Activated CD4-positive, alpha-beta T cell treated with anti-CD3 and anti-CD28 coated beads, Interleukin-2, amount 50 U/mL, for 48 hours (primary cell): Measurements from ENCODE around the gene COBL.

Experiments
- DNase-seq, 2 experiments: peaks; one replicate each; pipeline ENCODE4 v3.0.0-alpha.2; 2020

COBL gene

GRCh38 chr7:51327287-51327717, 10.7 kb upstream of the COBL start:
- no peak for DNase-seq

GRCh38 chr7:51326656-51327286, 10.2 kb upstream of the COBL start:
- DNase-seq, result no peak

- no peak for DNase-seq
These were observed 9.3 kb upstream of the COBL start for GRCh38 chr7:51325908-51326307.

- no peak for DNase-seq
These were observed 8.7 kb upstream of the COBL start for GRCh38 chr7:51325261-51325676.

GRCh38 chr7:51324206-51324898, 7.7 kb upstream of the COBL start:
- no peak for DNase-seq

- DNase-seq, result no peak
These were observed 5.4 kb upstream of the COBL start for GRCh38 chr7:51321961-51322515.

- DNase-seq, result no peak
These were observed 2.4 kb upstream of the COBL start for GRCh38 chr7:51318886-51319579.

GRCh38 chr7:51318001-51318400, 1.4 kb upstream of the COBL start:
- no peak for DNase-seq

GRCh38 chr7:51317582-51317910, 937 bp upstream of the COBL start:
- no peak for DNase-seq

- DNase-seq, result peak in 1 of 2 experiments; percentile 5
These were observed 345 bp downstream of the COBL start for GRCh38 chr7:51316262-51316665.

- DNase-seq, result no peak
These were observed 982 bp downstream of the COBL start for GRCh38 chr7:51315393-51316261.

GRCh38 chr7:51314726-51315125, 1.9 kb downstream of the COBL start:
- DNase-seq, result no peak

- no peak for DNase-seq
These were observed 2.7 kb downstream of the COBL start for GRCh38 chr7:51313738-51314425.

GRCh38 chr7:51312951-51313737, 3.5 kb downstream of the COBL start:
- no peak for DNase-seq

GRCh38 chr7:51311166-51311565, 5.4 kb downstream of the COBL start:
- DNase-seq, result no peak

- DNase-seq, result no peak
These were observed 6.5 kb downstream of the COBL start for GRCh38 chr7:51310131-51310583.

- no peak for DNase-seq
These were observed 7.1 kb downstream of the COBL start for GRCh38 chr7:51309361-51310130.

GRCh38 chr7:51308696-51309095, 7.9 kb downstream of the COBL start:
- no peak for DNase-seq

GRCh38 chr7:51308265-51308664, 8.3 kb downstream of the COBL start:
- no peak for DNase-seq

- DNase-seq, result no peak
These were observed 8.9 kb downstream of the COBL start for GRCh38 chr7:51307651-51308210.
